Parathyroid adenoma (tissue), 2 donors: Measurements from ENCODE around the gene TRIP10.

Experiments
- H2AFZ ChIP-seq: fragments of 300-600 bp; sonication (generic); one replicate; pipeline ENCODE4 v1.7.0; 2017; ENCODE audit warnings: antibody characterized with exemption, mild to moderate bottlenecking
- H3K27ac ChIP-seq: fragments of 300-600 bp; sonication (generic); one replicate; pipeline ENCODE4 v1.7.0; 2017
- H3K27me3 ChIP-seq: fragments of 300-600 bp; sonication (generic); one replicate; pipeline ENCODE4 v1.7.0; 2017; ENCODE audit warnings: low read length; ENCODE audit not compliant: control insufficient read depth, insufficient read depth
- H3K36me3 ChIP-seq: fragments of 300-600 bp; sonication (generic); one replicate; pipeline ENCODE4 v1.7.0; 2017; ENCODE audit warnings: low read length; ENCODE audit not compliant: control insufficient read depth, insufficient read depth
- H3K4me1 ChIP-seq: fragments of 300-600 bp; sonication (generic); one replicate; pipeline ENCODE4 v1.7.0; 2017; ENCODE audit warnings: control low read depth
- H3K4me2 ChIP-seq: fragments of 300-600 bp; sonication (generic); one replicate; pipeline ENCODE4 v1.7.0; 2017; ENCODE audit warnings: low read length
- H3K4me3 ChIP-seq: fragments of 300-600 bp; sonication (generic); one replicate; pipeline ENCODE4 v1.7.0; 2017; ENCODE audit warnings: low read depth, low read length
- H3K79me2 ChIP-seq: fragments of 300-600 bp; sonication (generic); one replicate; pipeline ENCODE4 v1.7.0; 2017; ENCODE audit warnings: control low read depth
- H3K9ac ChIP-seq: fragments of 300-600 bp; sonication (generic); one replicate; pipeline ENCODE4 v1.7.0; 2017; ENCODE audit warnings: mild to moderate bottlenecking
- H3K9me3 ChIP-seq: fragments of 300-600 bp; sonication (generic); one replicate; pipeline ENCODE4 v1.7.0; 2017; ENCODE audit warnings: low read length; ENCODE audit not compliant: control insufficient read depth
- TF ChIP-seq, protein P1 (sequence below): fragments of 300-600 bp; sonication (generic); IDR thresholded peaks from one replicate; pipeline ENCODE4 v1.7.0; 2017; ENCODE audit warnings: antibody characterized with exemption, mild to moderate bottlenecking
- donor health status: primary hyperparathyroidism.

The TRIP10 gene

DNA sequence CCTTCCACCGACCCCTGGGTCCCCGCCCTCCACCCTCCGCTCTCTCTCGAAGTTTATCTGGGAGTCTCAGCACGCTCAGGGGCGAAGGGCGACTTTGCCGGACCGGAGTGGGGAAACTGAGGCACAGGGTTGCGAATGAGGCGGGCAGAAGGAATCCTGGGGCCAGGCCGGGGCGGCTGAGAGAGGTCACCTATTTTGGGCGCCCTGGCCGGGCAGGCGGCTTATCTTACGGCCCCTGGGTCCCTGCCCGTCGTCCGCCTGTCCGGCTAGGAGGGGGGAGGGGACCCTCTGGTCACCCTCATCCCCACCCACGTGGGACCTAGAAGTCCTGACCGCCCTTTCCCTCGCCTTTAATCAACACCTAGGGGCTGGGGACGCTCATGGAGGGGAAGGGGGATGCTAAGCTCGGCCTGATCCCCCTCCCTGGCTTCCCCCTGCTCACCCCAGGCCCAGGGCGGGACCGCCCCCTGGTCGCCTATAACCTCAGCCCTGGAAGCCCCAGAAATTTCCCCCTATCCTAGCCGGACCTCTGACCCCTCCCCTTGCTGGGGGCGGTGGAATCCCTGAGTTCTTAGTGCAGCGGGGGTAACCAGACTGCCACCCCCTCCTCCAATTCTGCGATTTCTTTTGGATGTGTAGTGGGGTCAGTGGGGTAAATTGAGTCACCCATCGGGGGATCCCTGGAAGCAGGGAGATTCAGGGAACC is 556 bp downstream of the TRIP10 start:
- Histone ChIP-seq H3K4me2 (peak overlapping the region; percentile 97), H3K9me3 (no peaks in the 10 kb centered on the region), H3K36me3 (no peaks in the 10 kb centered on the region), H2AFZ (peak overlapping the region; percentile 86), H3K79me2 (no peaks in the 10 kb centered on the region), H3K9ac (peak overlapping the region; percentile 56), H3K27me3 (no peaks in the 10 kb centered on the region), H3K4me3 (peak overlapping the region; percentile 84), H3K27ac (peak overlapping the region; percentile 59), H3K4me1 (peaks cover 23% of the 10 kb centered on the region)
- TF ChIP-seq, protein P1, sequence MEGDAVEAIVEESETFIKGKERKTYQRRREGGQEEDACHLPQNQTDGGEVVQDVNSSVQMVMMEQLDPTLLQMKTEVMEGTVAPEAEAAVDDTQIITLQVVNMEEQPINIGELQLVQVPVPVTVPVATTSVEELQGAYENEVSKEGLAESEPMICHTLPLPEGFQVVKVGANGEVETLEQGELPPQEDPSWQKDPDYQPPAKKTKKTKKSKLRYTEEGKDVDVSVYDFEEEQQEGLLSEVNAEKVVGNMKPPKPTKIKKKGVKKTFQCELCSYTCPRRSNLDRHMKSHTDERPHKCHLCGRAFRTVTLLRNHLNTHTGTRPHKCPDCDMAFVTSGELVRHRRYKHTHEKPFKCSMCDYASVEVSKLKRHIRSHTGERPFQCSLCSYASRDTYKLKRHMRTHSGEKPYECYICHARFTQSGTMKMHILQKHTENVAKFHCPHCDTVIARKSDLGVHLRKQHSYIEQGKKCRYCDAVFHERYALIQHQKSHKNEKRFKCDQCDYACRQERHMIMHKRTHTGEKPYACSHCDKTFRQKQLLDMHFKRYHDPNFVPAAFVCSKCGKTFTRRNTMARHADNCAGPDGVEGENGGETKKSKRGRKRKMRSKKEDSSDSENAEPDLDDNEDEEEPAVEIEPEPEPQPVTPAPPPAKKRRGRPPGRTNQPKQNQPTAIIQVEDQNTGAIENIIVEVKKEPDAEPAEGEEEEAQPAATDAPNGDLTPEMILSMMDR = no peak

DNA sequence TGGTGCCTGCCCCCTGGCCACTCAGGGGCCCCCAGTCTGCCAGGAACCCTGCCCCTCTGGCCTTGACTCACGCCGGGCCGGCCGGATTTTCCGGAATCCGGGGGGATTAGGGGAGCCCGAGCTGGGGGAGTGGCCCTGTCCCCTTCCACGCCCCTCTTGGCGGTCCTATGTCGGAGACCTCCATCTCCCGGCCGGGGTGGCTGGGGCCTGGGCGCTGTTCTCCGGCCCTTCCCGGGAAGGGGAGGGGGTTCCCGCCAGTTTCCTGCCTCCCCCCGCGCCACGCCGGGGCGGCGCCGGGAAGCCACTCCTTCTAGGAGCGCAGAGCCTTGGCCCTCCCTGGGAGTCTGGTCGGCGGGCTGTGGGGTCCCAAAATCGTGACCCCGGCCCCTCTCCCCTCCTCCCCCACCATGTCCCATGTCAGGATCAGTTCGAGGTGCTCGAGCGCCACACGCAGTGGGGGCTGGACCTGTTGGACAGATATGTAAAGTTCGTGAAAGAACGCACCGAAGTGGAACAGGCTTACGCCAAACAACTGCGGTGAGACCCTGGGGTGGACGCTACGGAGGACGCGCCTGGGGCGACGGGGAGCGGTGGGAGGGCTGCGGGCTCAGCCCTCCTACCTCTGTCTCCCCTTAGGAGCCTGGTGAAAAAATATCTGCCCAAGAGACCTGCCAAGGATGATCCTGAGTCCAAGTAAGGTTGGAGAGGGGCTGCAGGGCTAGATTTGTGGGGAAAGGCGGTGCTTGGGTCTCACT is 1.3 kb downstream of the TRIP10 start:
- H3K4me1 ChIP-seq = peaks cover 28% of the 10 kb centered on the region

DNA sequence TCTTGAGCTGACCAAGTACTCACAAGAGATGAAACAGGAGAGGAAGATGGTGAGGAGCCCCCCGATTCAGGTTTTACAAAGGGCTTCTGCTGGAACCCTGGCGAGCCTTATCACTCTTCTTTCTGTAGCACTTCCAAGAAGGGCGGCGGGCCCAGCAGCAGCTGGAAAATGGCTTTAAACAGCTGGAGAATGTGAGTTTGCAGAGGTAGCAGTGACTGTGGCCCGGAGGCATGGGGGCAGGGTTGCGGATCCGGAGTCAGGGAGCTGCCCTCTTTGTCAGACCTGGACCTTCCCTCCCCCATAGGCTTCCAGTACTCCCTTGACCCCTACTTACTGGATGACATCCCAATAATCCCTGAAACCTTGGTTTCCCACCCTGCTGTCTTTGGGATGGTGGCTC is 3.6 kb downstream of the TRIP10 start:
- Histone ChIP-seq H3K9ac (no peak overlapping the region), H3K4me1 (peaks cover 22% of the 10 kb centered on the region), H3K4me3 (no peak overlapping the region), H3K9me3 (no peaks in the 10 kb centered on the region), H2AFZ (no peak overlapping the region), H3K27ac (no peak overlapping the region), H3K27me3 (no peaks in the 10 kb centered on the region), H3K79me2 (peaks cover 2% of the 10 kb centered on the region), H3K36me3 (no peaks in the 10 kb centered on the region), H3K4me2 (no peak overlapping the region)
- TF ChIP-seq, protein P1 = no peak

More for the DNA sequence above, 1.3 kb downstream of the TRIP10 start:
- Histone ChIP-seq H3K27ac (peak overlapping the region; percentile 59), H3K9ac (peak overlapping the region; percentile 56), H3K9me3 (no peaks in the 10 kb centered on the region), H3K79me2 (no peaks in the 10 kb centered on the region), H2AFZ (peak overlapping the region; percentile 86), H3K27me3 (no peaks in the 10 kb centered on the region), H3K36me3 (no peaks in the 10 kb centered on the region), H3K4me3 (peak overlapping the region; percentile 84), H3K4me2 (peak overlapping the region; percentile 97)
- TF ChIP-seq, protein P1 = no peak

DNA sequence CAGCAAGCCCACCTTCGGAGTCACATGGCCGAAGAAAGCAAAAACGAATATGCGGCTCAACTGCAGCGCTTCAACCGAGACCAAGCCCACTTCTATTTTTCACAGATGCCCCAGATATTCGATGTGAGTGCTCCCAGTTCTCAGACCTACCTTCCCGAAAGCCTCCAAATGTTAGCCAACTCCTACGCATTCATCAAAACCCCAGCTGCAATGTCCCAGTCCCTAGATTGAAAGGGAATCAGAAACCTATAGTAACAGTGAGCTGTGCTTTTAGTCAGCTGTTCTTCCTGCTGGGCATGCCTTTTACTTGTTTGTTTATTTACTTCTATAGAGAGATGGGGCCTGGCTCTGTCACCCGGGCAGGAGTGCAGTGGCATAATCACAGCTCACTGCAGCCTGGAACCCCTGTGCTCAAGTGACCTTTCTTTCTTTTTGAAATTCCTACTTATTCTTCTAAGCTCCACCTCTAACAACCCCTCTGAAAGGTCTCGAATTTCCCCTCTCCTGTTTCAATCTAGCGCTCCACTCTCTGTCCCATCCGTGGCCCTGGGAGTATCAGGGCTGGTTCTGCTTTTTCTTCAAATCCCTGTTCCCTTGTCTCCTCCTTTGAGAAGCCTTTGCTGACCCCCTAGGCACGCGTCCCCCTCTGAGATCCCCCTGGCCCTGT is 4.4 kb downstream of the TRIP10 start:
- H3K9ac ChIP-seq = no peak overlapping the region
- H3K36me3 ChIP-seq = no peaks in the 10 kb centered on the region
- TF ChIP-seq, protein P1 = no peak
- no peak overlapping the region for H2AFZ ChIP-seq
- H3K4me2 ChIP-seq = no peak overlapping the region
- H3K9me3 ChIP-seq = no peaks in the 10 kb centered on the region
- H3K4me3 ChIP-seq = no peak overlapping the region
- H3K4me1 ChIP-seq = peaks cover 14% of the 10 kb centered on the region
- no peak overlapping the region for H3K27ac ChIP-seq
- no peaks in the 10 kb centered on the region for H3K27me3 ChIP-seq
- H3K79me2 ChIP-seq = peaks cover 2% of the 10 kb centered on the region
